ENCODE data around the gene CCDC92.

CCDC92 gene

GRCh38 chr12:123896767-123897166, 75.9 kb downstream of the CCDC92 start:
- Histone ChIP-seq H3K36me3 (ENCODE audit: control insufficient read depth in 4 of 4, insufficient read depth in 4 of 4, low read length in 3 of 4) (no peaks in the 10 kb centered on the region), H3K4me1 (ENCODE audit: control extremely low read depth in 1 of 4, control insufficient read depth in 4 of 4, insufficient read depth in 4 of 4, low read length in 3 of 4) (peaks cover 0 to 9% (median 8%) of the 10 kb centered on the region in 4 experiments), H3K27ac (ENCODE audit: insufficient read depth in 1 of 2, low read depth in 1 of 2, low read length in 2 of 2, poor library complexity in 1 of 2, severe bottlenecking in 2 of 2) (no peak overlapping the region), H3K9me3 (ENCODE audit: control extremely low read depth in 1 of 5, control insufficient read depth in 4 of 5, insufficient read depth in 2 of 5, low read depth in 1 of 5, low read length in 4 of 5) (no peaks in the 10 kb centered on the region), H3K27me3 (replicated peaks in 2 of 5; ENCODE audit: control insufficient read depth in 4 of 5, insufficient read depth in 5 of 5, low read length in 4 of 5) (no peaks in the 10 kb centered on the region), H3K4me3 (ENCODE audit: control insufficient read depth in 1 of 7, extremely low read depth in 1 of 7, insufficient read depth in 4 of 7, low read depth in 2 of 7, low read length in 6 of 7) (no peak overlapping the region)
- WGBS (ENCODE audit: insufficient coverage) = 94% methylated on average over 8 of the region's 8 CpGs
- ChIA-PET CTCF (no interaction called here), POLR2A (no interaction called here)
- DNase-seq = no peak

GRCh38 chr12:123895451-123895850, 77.2 kb downstream of the CCDC92 start:
- ChIA-PET POLR2A (interaction anchor here (0.7 kb wide), 1 partner anchor 18 kb away, joined by 3 read pairs; no protein-coding TSS in a partner anchor), CTCF (no interaction called here)
- Histone ChIP-seq H3K27me3 (replicated peaks in 2 of 5; ENCODE audit: control insufficient read depth in 4 of 5, insufficient read depth in 5 of 5, low read length in 4 of 5) (no peaks in the 10 kb centered on the region), H3K36me3 (ENCODE audit: control insufficient read depth in 4 of 4, insufficient read depth in 4 of 4, low read length in 3 of 4) (no peaks in the 10 kb centered on the region), H3K9me3 (ENCODE audit: control extremely low read depth in 1 of 5, control insufficient read depth in 4 of 5, insufficient read depth in 2 of 5, low read depth in 1 of 5, low read length in 4 of 5) (no peaks in the 10 kb centered on the region), H3K27ac (ENCODE audit: insufficient read depth in 1 of 2, low read depth in 1 of 2, low read length in 2 of 2, poor library complexity in 1 of 2, severe bottlenecking in 2 of 2) (no peak overlapping the region), H3K4me1 (ENCODE audit: control extremely low read depth in 1 of 4, control insufficient read depth in 4 of 4, insufficient read depth in 4 of 4, low read length in 3 of 4) (peaks cover 0 to 1% (median 0%) of the 10 kb centered on the region in 4 experiments), H3K4me3 (ENCODE audit: control insufficient read depth in 1 of 7, extremely low read depth in 1 of 7, insufficient read depth in 4 of 7, low read depth in 2 of 7, low read length in 6 of 7) (no peak overlapping the region)
- DNase-seq = no peak
- WGBS (ENCODE audit: insufficient coverage) = 93% methylated on average over 8 of the region's 8 CpGs

GRCh38 chr12:123894823-123895345, 77.7 kb downstream of the CCDC92 start:
- 100% methylated on average over 2 of the region's 4 CpGs for WGBS (ENCODE audit: insufficient coverage)
- H3K4me3 ChIP-seq (ENCODE audit: control insufficient read depth in 1 of 7, extremely low read depth in 1 of 7, insufficient read depth in 4 of 7, low read depth in 2 of 7, low read length in 6 of 7) = no peak overlapping the region
- H3K36me3 ChIP-seq (ENCODE audit: control insufficient read depth in 4 of 4, insufficient read depth in 4 of 4, low read length in 3 of 4) = no peaks in the 10 kb centered on the region
- H3K4me1 ChIP-seq (ENCODE audit: control extremely low read depth in 1 of 4, control insufficient read depth in 4 of 4, insufficient read depth in 4 of 4, low read length in 3 of 4) = peaks cover 0 to 4% (median 0%) of the 10 kb centered on the region in 4 experiments
- H3K9me3 ChIP-seq (ENCODE audit: control extremely low read depth in 1 of 5, control insufficient read depth in 4 of 5, insufficient read depth in 2 of 5, low read depth in 1 of 5, low read length in 4 of 5) = no peaks in the 10 kb centered on the region
- no peak for DNase-seq
- CTCF ChIA-PET = no interaction called here
- no peak overlapping the region for H3K27ac ChIP-seq (ENCODE audit: insufficient read depth in 1 of 2, low read depth in 1 of 2, low read length in 2 of 2, poor library complexity in 1 of 2, severe bottlenecking in 2 of 2)
- no peaks in the 10 kb centered on the region for H3K27me3 ChIP-seq (replicated peaks in 2 of 5; ENCODE audit: control insufficient read depth in 4 of 5, insufficient read depth in 5 of 5, low read length in 4 of 5)
- POLR2A ChIA-PET = interaction anchor here (0.7 kb wide), 1 partner anchor 17 kb away, joined by 3 read pairs; no protein-coding TSS in a partner anchor

GRCh38 chr12:123893276-123893675, 79.4 kb downstream of the CCDC92 start:
- Histone ChIP-seq H3K4me1 (ENCODE audit: control extremely low read depth in 1 of 4, control insufficient read depth in 4 of 4, insufficient read depth in 4 of 4, low read length in 3 of 4) (peaks cover 0 to 4% (median 0%) of the 10 kb centered on the region in 4 experiments), H3K9me3 (ENCODE audit: control extremely low read depth in 1 of 5, control insufficient read depth in 4 of 5, insufficient read depth in 2 of 5, low read depth in 1 of 5, low read length in 4 of 5) (no peaks in the 10 kb centered on the region), H3K4me3 (ENCODE audit: control insufficient read depth in 1 of 7, extremely low read depth in 1 of 7, insufficient read depth in 4 of 7, low read depth in 2 of 7, low read length in 6 of 7) (no peak overlapping the region), H3K27me3 (replicated peaks in 2 of 5; ENCODE audit: control insufficient read depth in 4 of 5, insufficient read depth in 5 of 5, low read length in 4 of 5) (no peaks in the 10 kb centered on the region), H3K27ac (ENCODE audit: insufficient read depth in 1 of 2, low read depth in 1 of 2, low read length in 2 of 2, poor library complexity in 1 of 2, severe bottlenecking in 2 of 2) (no peak overlapping the region), H3K36me3 (ENCODE audit: control insufficient read depth in 4 of 4, insufficient read depth in 4 of 4, low read length in 3 of 4) (no peaks in the 10 kb centered on the region)
- DNase-seq = no peak
- WGBS (ENCODE audit: insufficient coverage) = 99% methylated on average over 8 of the region's 9 CpGs
- ChIA-PET CTCF (no interaction called here), POLR2A (no interaction called here)

- H3K27ac ChIP-seq (ENCODE audit: insufficient read depth in 1 of 2, low read depth in 1 of 2, low read length in 2 of 2, poor library complexity in 1 of 2, severe bottlenecking in 2 of 2) = no peak overlapping the region
- CTCF ChIA-PET = no interaction called here
- no peaks in the 10 kb centered on the region for H3K36me3 ChIP-seq (ENCODE audit: control insufficient read depth in 4 of 4, insufficient read depth in 4 of 4, low read length in 3 of 4)
Observed at GRCh38 chr12:123892853-123893252, 79.8 kb downstream of the CCDC92 start.

GRCh38 chr12:123892180-123892559, 80.5 kb downstream of the CCDC92 start:
- H3K36me3 ChIP-seq (ENCODE audit: control insufficient read depth in 4 of 4, insufficient read depth in 4 of 4, low read length in 3 of 4) = no peaks in the 10 kb centered on the region
- no peak for DNase-seq
- no peaks in the 10 kb centered on the region for H3K9me3 ChIP-seq (ENCODE audit: control extremely low read depth in 1 of 5, control insufficient read depth in 4 of 5, insufficient read depth in 2 of 5, low read depth in 1 of 5, low read length in 4 of 5)
- ChIA-PET POLR2A (no interaction called here), CTCF (no interaction called here)
- peaks cover 0 to 4% (median 0%) of the 10 kb centered on the region in 4 experiments for H3K4me1 ChIP-seq (ENCODE audit: control extremely low read depth in 1 of 4, control insufficient read depth in 4 of 4, insufficient read depth in 4 of 4, low read length in 3 of 4)
- H3K4me3 ChIP-seq (ENCODE audit: control insufficient read depth in 1 of 7, extremely low read depth in 1 of 7, insufficient read depth in 4 of 7, low read depth in 2 of 7, low read length in 6 of 7) = no peak overlapping the region
- 96% methylated on average over 8 of the region's 9 CpGs for whole genome bisulfite sequencing (ENCODE audit: insufficient coverage)
- no peak overlapping the region for H3K27ac ChIP-seq (ENCODE audit: insufficient read depth in 1 of 2, low read depth in 1 of 2, low read length in 2 of 2, poor library complexity in 1 of 2, severe bottlenecking in 2 of 2)
- H3K27me3 ChIP-seq (replicated peaks in 2 of 5; ENCODE audit: control insufficient read depth in 4 of 5, insufficient read depth in 5 of 5, low read length in 4 of 5) = no peaks in the 10 kb centered on the region

More at GRCh38 chr12:123892853-123893252, 79.8 kb downstream of the CCDC92 start:
- Histone ChIP-seq H3K27me3 (replicated peaks in 2 of 5; ENCODE audit: control insufficient read depth in 4 of 5, insufficient read depth in 5 of 5, low read length in 4 of 5) (no peaks in the 10 kb centered on the region), H3K4me3 (ENCODE audit: control insufficient read depth in 1 of 7, extremely low read depth in 1 of 7, insufficient read depth in 4 of 7, low read depth in 2 of 7, low read length in 6 of 7) (no peak overlapping the region), H3K4me1 (ENCODE audit: control extremely low read depth in 1 of 4, control insufficient read depth in 4 of 4, insufficient read depth in 4 of 4, low read length in 3 of 4) (peaks cover 0 to 4% (median 0%) of the 10 kb centered on the region in 4 experiments), H3K9me3 (ENCODE audit: control extremely low read depth in 1 of 5, control insufficient read depth in 4 of 5, insufficient read depth in 2 of 5, low read depth in 1 of 5, low read length in 4 of 5) (no peaks in the 10 kb centered on the region)
- DNase-seq = no peak
- POLR2A ChIA-PET = no interaction called here
- WGBS (ENCODE audit: insufficient coverage) = 98% methylated on average over 10 of the region's 10 CpGs

- Histone ChIP-seq H3K4me3 (ENCODE audit: control insufficient read depth in 1 of 7, extremely low read depth in 1 of 7, insufficient read depth in 4 of 7, low read depth in 2 of 7, low read length in 6 of 7) (no peak overlapping the region), H3K9me3 (ENCODE audit: control extremely low read depth in 1 of 5, control insufficient read depth in 4 of 5, insufficient read depth in 2 of 5, low read depth in 1 of 5, low read length in 4 of 5) (no peaks in the 10 kb centered on the region), H3K27ac (ENCODE audit: insufficient read depth in 1 of 2, low read depth in 1 of 2, low read length in 2 of 2, poor library complexity in 1 of 2, severe bottlenecking in 2 of 2) (no peak overlapping the region), H3K27me3 (replicated peaks in 2 of 5; ENCODE audit: control insufficient read depth in 4 of 5, insufficient read depth in 5 of 5, low read length in 4 of 5) (peaks cover 0 to 2% (median 0%) of the 10 kb centered on the region in 5 experiments), H3K36me3 (ENCODE audit: control insufficient read depth in 4 of 4, insufficient read depth in 4 of 4, low read length in 3 of 4) (no peaks in the 10 kb centered on the region), H3K4me1 (ENCODE audit: control extremely low read depth in 1 of 4, control insufficient read depth in 4 of 4, insufficient read depth in 4 of 4, low read length in 3 of 4) (peaks cover 0 to 4% (median 0%) of the 10 kb centered on the region in 4 experiments)
- ChIA-PET POLR2A (no interaction called here), CTCF (interaction anchor here (2.8 kb wide), 1 partner anchor 14 kb away, joined by 14 read pairs; no protein-coding TSS in a partner anchor)
- 84% methylated on average over 14 of the region's 15 CpGs for WGBS (ENCODE audit: insufficient coverage)
- DNase-seq = no peak
Observed at GRCh38 chr12:123891516-123892179, 81.0 kb downstream of the CCDC92 start.
